ENCODE results near the gene GDPD5.
A peak's percentile ranks its signal among the peaks of the same experiment; 100 is the strongest.

The GDPD5 gene

GRCh38 chr11:75492181-75492820 lies 33.4 kb downstream of the GDPD5 start:
- DNase-seq (ENCODE audit: low spot score) (peak; percentile 67), FAIRE-seq (no peak)

DNA sequence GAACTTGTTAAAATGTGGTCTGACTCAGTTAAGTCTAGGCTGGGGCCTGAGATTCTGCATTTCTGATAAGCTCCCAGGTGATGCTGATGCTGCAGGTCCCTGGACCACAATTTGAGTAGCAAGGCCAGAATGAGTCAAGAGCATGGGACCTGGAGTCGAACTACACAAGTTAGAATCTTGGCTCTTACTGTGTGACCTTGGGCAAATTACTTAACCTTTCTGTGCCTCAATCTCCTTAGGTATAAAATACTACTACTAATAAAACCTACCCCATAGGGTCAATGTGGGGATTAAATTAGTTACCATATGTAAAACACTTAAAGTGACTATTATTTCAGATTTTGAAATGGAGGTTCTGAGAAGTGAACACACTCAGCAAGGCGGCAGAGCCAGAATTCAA lies 34.3 kb downstream of the GDPD5 start:
- no peak for DNase-seq (ENCODE audit: low spot score)
- FAIRE-seq, result no peak

- DNase-seq (ENCODE audit: low spot score) (peak; percentile 85), FAIRE-seq (peak; percentile 53)
These were observed 35.2 kb downstream of the GDPD5 start for GRCh38 chr11:75490221-75491181.

GRCh38 chr11:75487365-75487764 lies 38.4 kb downstream of the GDPD5 start:
- DNase-seq (ENCODE audit: low spot score), result no peak
- no peak for FAIRE-seq

DNA sequence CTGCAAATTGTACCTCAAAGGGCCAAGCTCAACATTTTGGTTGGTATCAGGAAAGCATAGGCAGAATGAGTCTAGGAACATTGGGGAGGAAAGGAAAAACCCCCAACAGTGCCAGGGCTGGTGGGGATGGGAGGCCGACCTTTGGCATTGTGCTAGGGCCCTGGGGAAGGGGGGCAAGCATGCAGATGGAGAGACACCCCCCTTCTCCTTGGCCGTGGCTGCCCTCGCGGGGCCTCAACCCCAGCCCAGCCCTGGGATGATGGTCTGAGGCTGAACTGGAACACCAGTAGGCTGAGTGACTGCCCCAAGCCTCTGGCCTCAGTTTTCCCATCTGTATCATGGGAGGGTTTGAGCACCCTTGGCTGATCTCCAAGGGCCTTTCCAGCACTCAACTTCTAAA lies 40.0 kb downstream of the GDPD5 start:
- no peak for DNase-seq (ENCODE audit: low spot score)
- FAIRE-seq, result no peak

DNA sequence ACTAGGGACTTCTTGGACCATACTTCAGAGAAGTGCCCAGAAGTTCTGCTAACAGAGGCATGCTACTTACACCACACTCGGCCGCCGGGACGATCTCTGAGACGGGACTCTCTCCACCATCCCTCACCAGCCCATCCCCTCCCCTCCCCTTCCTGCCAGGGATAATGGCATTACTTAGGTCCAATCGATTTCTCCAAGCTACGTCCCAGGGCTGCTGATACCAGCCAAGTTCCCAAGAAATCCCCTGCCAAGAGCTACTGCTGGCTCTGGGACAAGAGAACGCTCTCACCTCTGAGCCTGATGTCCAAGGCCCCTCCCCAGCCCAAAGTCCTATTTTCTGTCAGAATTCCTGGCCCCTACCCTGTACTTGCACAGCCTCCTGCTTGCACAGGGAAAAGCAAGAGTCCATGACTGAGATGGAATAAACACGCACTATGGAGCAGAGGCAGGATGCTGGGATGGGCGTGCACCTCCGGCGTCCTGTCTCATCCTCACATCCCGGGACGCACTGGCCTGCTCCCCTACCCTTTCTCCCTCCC lies 42.7 kb downstream of the GDPD5 start:
- DNase-seq (ENCODE audit: low spot score), result no peak
- FAIRE-seq, result no peak

DNA sequence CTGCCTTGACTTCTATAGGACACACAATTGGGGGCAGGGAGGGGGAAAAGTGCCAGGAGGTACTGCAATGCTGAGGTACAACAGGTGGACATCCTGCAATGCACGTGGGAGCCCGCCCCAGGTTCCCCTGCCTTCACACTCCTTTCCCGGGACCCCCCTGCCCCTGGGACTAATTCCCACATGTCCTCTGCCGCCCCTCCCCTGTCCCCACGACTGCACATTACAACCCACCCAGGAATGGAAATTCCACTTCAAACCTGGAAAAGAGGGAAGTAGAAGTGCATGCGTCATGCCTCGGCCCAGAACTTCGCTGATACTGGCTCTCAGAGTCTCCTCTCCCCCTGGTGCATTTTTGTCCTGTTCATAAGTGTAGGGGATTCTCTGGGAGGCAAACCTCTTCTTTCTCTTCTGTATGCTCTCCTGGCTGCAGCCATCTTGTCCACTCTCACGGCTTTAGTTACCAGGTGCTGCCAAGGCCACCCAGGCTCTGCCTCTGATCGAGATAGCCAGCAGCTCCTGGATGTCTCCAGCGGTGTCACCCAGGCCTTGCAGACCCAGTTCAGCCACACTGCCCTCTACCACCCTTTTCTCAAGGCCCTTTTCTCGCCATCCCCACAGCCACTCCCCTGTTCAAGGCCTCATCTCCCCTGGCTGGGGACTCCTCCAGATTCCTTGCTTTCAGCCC lies 43.7 kb downstream of the GDPD5 start:
- DNase-seq (ENCODE audit: low spot score) (no peak), FAIRE-seq (no peak)

- DNase-seq (ENCODE audit: low spot score), result no peak
These were observed 44.4 kb downstream of the GDPD5 start for GRCh38 chr11:75481223-75481921.

GRCh38 chr11:75480185-75481175 lies 45.3 kb downstream of the GDPD5 start:
- DNase-seq (ENCODE audit: low spot score) (no peak), FAIRE-seq (no peak)

More at GRCh38 chr11:75481223-75481921, 44.4 kb downstream of the GDPD5 start:
- no peak for FAIRE-seq

GRCh38 chr11:75479597-75480145 lies 46.1 kb downstream of the GDPD5 start:
- DNase-seq (ENCODE audit: low spot score), result no peak
- FAIRE-seq, result no peak

- no peak for DNase-seq (ENCODE audit: low spot score)
- no peak for FAIRE-seq
These were observed 46.8 kb downstream of the GDPD5 start for GRCh38 chr11:75478783-75479596.

GRCh38 chr11:75477614-75477935 lies 48.2 kb downstream of the GDPD5 start:
- DNase-seq (ENCODE audit: low spot score), result no peak
- no peak for FAIRE-seq

GRCh38 chr11:75476739-75477613 lies 48.8 kb downstream of the GDPD5 start:
- FAIRE-seq, result no peak
- DNase-seq (ENCODE audit: low spot score), result no peak

GRCh38 chr11:75475767-75476650 lies 49.7 kb downstream of the GDPD5 start:
- DNase-seq (ENCODE audit: low spot score) (no peak), FAIRE-seq (no peak)

DNA sequence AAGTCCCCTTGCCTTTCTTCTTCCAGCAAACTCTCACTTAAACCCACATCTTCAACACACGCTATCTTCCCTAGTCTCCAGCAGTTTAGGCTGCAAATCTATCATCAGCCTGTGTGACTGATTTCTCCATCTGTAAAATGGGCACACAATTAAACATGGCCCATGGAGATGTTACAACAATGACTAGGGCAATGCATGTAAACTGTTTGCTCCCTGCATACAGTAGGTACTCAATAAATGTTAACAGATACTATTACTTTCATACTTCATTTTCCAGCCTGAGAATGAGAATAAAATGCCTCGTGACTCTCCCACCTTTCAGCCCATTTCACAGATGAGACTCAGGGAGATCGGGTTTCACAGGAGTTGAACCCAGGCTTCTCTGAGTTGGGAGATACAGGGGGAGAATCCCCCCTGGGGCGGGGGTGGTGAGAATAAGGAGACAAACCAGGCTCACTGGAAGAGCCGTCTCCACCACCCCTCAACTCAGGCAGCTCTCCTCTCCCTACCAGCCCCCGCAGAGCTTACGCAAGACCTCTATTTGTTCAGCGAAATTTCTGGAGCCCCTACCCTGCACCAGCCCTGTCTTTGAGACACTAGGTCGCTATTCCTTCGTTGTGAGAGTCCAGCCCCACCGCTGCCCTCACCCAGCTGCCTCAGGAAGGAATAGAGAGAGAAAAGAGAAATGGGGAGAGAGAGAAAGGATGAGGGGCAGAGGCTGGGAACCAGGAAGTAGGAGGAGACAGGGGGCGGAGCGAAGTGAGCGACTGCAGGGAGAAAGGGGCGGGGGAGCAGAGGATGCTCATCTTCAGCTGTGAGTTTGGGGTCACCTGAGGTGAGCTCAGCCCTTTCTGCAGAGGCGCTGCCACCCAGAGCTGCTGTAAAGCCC lies 50.6 kb downstream of the GDPD5 start:
- FAIRE-seq (no peak), DNase-seq (ENCODE audit: low spot score) (no peak)

DNA sequence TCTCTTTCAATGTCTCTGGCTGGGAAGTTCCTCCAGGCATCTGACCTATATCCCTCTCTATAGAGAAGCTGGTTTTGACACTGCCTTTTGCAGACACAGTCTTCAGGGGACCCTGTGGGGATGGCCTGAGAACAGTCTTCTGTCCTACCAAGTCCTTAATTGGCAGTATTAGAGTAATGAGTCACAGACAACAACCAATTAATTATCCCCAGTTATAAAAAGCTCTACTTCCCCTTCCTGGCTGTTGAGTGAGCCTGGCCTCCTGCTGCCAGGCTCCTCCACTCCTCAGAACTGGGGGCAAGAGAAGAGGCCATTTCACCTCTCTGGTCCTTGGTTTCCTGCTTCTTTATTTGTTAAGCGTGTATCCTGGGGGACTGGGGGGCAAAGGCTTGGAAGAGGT lies 51.5 kb downstream of the GDPD5 start:
- DNase-seq (ENCODE audit: low spot score) (no peak), FAIRE-seq (no peak)

All from urothelium cell line (cell line).